HepG2 (cell line): ENCODE data around the gene CELA2B.
"Not testable (repeated sequence)": the region's sequence is repeated elsewhere in the genome, so short reads cannot be mapped to it uniquely, and the experiment has no call there.

Experiments used
- CEBPB ChIP-seq: IDR thresholded peaks from 2 replicates; pipeline ENCODE4 v1.6.1; 2011; ENCODE audit warnings: low read depth, low read length, improper control_type of control experiment, borderline replicate concordance
- CTCF ChIP-seq: sonication (generic); formaldehyde crosslinking; IDR thresholded peaks from 2 replicates; pipeline ENCODE4 v1.5.0; 2020; ENCODE audit warnings: mild to moderate bottlenecking, missing genetic modification reagents, moderate library complexity
- GATAD1 ChIP-seq: IDR thresholded peaks from 2 replicates; pipeline ENCODE4 v1.6.1; 2016; ENCODE audit warnings: missing genetic modification reagents, missing compliant biosample characterization
- HCFC1 ChIP-seq: fragments of 150-350 bp; IDR thresholded peaks from 2 replicates; pipeline ENCODE4 v1.6.1; 2014; ENCODE audit warnings: low read depth, low read length
- MXI1 ChIP-seq: IDR thresholded peaks from 3 replicates; pipeline ENCODE4 v1.6.1; 2012; ENCODE audit warnings: low read depth, low read length, inconsistent platforms, borderline replicate concordance
- MYPOP ChIP-seq: sonication (generic); formaldehyde crosslinking; IDR thresholded peaks from 2 replicates; pipeline ENCODE4 v1.8.1; 2023; ENCODE audit warnings: mild to moderate bottlenecking, moderate library complexity, missing genetic modification reagents
- POGK ChIP-seq: sonication (generic); formaldehyde crosslinking; conservative IDR thresholded peaks from 2 replicates; pipeline ENCODE4 v1.8.0; 2022; ENCODE audit warnings: mild to moderate bottlenecking, moderate library complexity, missing genetic modification reagents
- POLR2AphosphoS2 ChIP-seq: IDR thresholded peaks from 2 replicates; pipeline ENCODE4 v1.6.1; 2011; ENCODE audit warnings: low read depth, low read length, improper control_type of control experiment
- POLR2AphosphoS5 ChIP-seq: IDR thresholded peaks from 2 replicates; pipeline ENCODE4 v1.6.1; 2012; ENCODE audit warnings: low read depth, low read length
- RELA ChIP-seq: sonication (generic); formaldehyde crosslinking; IDR thresholded peaks from 2 replicates; pipeline ENCODE4 v1.4.0; 2020; ENCODE audit warnings: missing genetic modification reagents
- XRCC5 ChIP-seq: fragments of 200-400 bp; formaldehyde crosslinking; optimal IDR thresholded peaks from 2 replicates; pipeline ENCODE3; 2017; ENCODE audit warnings: mild to moderate bottlenecking, low read length
- ZNF274 ChIP-seq: sonication (generic); formaldehyde crosslinking; IDR thresholded peaks from 2 replicates; pipeline ENCODE4 v1.5.1; 2020; ENCODE audit warnings: mild to moderate bottlenecking, missing genetic modification reagents

- not testable (repeated sequence) for TF ChIP-seq CTCF (CRISPR knock-in tag); RELA (CRISPR knock-in tag); ZNF274 (CRISPR knock-in tag); GATAD1; XRCC5; CEBPB; MYPOP (CRISPR knock-in tag); HCFC1; POGK (CRISPR knock-in tag); MXI1; POLR2AphosphoS2; POLR2AphosphoS5
These were observed 4.2 kb upstream of the CELA2B start for GRCh38 chr1:15471723-15472122.
